ENCODE data around the gene FBXL13. TPM values are rescaled to one million over a fixed set of nuclear protein-coding genes. Genes with fewer than 3 reads are reported as not detected.

Gene FBXL13
- total and polyA plus RNA-seq, 10 of the 15 experiments (the other 5 are each of a cell fraction or from before 2014, with no cell fraction given): 0.08 to 0.95 (median 0.28) TPM; not detected in 2

DNA sequence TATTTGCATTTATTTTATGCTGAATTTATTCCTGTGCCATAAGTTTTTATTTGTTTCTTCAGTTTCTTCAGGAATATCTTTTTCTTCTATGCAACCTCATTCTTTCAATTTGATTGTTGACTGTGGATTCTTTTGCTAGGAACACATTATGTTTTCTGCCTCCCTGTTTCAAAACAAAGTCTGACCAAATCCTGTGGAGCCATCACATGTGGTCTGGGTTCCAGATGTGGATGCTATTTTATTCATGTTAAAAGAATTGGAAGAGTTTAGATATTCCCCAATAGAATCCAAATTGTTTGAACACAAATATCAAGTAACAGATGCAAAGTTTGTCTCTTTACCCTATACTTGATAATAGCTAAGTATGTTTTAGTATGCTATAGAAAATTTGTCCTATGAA lies 218.6 kb downstream of the FBXL13 start:
- intact Hi-C loops (cut with micrococcal nuclease; ENCODE audit: unreplicated experiment) (no loop called here), in situ Hi-C loops (cut with MboI) (no loop called here)
- Histone ChIP-seq H3K4me3 (no peak overlapping the region), H3K4me2 (ENCODE audit: control insufficient read depth, insufficient read depth) (no peak overlapping the region), H3K27me3 (replicated peaks in 1 of 2; ENCODE audit: control insufficient read depth in 2 of 2, insufficient read depth in 2 of 2, low read length in 1 of 2) (no peaks in the 10 kb centered on the region), H3K9me3 (replicated peaks; ENCODE audit: control insufficient read depth, insufficient read depth, low read length) (no peaks in the 10 kb centered on the region), H4K20me1 (ENCODE audit: control insufficient read depth, insufficient read depth) (no peaks in the 10 kb centered on the region), H2AFZ (ENCODE audit: control insufficient read depth, low read depth, low read length) (no peak overlapping the region), H3K9ac (ENCODE audit: control insufficient read depth, insufficient read depth, low read length) (no peak overlapping the region), H3K79me2 (ENCODE audit: control insufficient read depth, insufficient read depth, low read length) (no peaks in the 10 kb centered on the region), H3K27ac (ENCODE audit: control insufficient read depth, insufficient read depth) (no peak overlapping the region), H3K36me3 (ENCODE audit: control insufficient read depth in 2 of 2, insufficient read depth in 2 of 2, low read length in 1 of 2) (no peaks in the 10 kb centered on the region), H3K4me1 (ENCODE audit: control insufficient read depth, insufficient read depth, low read length) (no peaks in the 10 kb centered on the region)
- ChIA-PET SMC1A (ENCODE audit: uncharacterized antibody, unreplicated experiment) (no interaction called here), POLR2A (no interaction called here), RAD21 (ENCODE audit: unreplicated experiment) (no interaction called here), CTCF (no interaction called here)
- ATAC-seq (no peak), FAIRE-seq (no peak), DNase-seq (ENCODE audit: low read depth, low spot score) (no peak)
- TF ChIP-seq PRDM15 (CRISPR knock-in tag; IDR thresholded peaks at IDR 0.05) (no peak), MEF2A (IDR thresholded peaks at IDR 0.05; ENCODE audit: insufficient read depth, low read depth, low read length) (no peak), ATF7 (IDR thresholded peaks at IDR 0.05; ENCODE audit: low read depth) (no peak), TARDBP (IDR thresholded peaks at IDR 0.05; ENCODE audit: borderline replicate concordance) (no peak), ZNF622 (IDR thresholded peaks at IDR 0.05) (no peak)
- TF ChIP-seq, protein P1, sequence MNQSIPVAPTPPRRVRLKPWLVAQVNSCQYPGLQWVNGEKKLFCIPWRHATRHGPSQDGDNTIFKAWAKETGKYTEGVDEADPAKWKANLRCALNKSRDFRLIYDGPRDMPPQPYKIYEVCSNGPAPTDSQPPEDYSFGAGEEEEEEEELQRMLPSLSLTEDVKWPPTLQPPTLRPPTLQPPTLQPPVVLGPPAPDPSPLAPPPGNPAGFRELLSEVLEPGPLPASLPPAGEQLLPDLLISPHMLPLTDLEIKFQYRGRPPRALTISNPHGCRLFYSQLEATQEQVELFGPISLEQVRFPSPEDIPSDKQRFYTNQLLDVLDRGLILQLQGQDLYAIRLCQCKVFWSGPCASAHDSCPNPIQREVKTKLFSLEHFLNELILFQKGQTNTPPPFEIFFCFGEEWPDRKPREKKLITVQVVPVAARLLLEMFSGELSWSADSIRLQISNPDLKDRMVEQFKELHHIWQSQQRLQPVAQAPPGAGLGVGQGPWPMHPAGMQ (IDR thresholded peaks at IDR 0.05; ENCODE audit: borderline replicate concordance): no peak
- BruUV-seq (replicated peaks): no TSS peak

Measured in GM12878 (cell line).